ENCODE results near the gene GUCY1A2.

DNA sequence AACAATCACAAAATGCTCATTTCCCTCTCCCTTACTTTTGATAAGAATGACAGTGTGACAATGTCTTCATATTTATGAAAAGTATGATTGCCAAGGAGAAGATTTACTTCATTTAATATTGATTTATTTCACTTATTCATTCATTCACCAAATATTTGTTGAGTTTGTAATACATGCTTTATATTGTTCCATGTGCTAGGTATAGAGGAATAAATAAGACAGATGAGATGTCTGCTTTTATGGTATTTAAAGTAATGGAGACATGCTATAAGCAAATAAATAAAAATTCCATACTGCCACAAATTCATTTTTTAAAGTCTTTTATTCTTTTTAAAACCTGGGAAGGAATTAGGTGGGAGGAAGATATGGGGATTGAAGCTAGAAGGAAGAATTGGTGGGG is 289.4 kb downstream of the GUCY1A2 start:
- no peak for TF ChIP-seq POLR2A (IDR thresholded peaks at IDR 0.05)
- TF ChIP-seq, protein P1, sequence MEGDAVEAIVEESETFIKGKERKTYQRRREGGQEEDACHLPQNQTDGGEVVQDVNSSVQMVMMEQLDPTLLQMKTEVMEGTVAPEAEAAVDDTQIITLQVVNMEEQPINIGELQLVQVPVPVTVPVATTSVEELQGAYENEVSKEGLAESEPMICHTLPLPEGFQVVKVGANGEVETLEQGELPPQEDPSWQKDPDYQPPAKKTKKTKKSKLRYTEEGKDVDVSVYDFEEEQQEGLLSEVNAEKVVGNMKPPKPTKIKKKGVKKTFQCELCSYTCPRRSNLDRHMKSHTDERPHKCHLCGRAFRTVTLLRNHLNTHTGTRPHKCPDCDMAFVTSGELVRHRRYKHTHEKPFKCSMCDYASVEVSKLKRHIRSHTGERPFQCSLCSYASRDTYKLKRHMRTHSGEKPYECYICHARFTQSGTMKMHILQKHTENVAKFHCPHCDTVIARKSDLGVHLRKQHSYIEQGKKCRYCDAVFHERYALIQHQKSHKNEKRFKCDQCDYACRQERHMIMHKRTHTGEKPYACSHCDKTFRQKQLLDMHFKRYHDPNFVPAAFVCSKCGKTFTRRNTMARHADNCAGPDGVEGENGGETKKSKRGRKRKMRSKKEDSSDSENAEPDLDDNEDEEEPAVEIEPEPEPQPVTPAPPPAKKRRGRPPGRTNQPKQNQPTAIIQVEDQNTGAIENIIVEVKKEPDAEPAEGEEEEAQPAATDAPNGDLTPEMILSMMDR (IDR thresholded peaks at IDR 0.05) = no peak
